Rectal smooth muscle tissue (tissue), 1 donor: Measurements from ENCODE around the gene STK24.

Source experiments
- H3K27ac ChIP-seq: one replicate; pipeline ENCODE4 v1.7.0; 2013; ENCODE audit warnings: low read depth, low read length, inconsistent platforms
- H3K27me3 ChIP-seq: one replicate; pipeline ENCODE4 v1.7.0; 2013; ENCODE audit warnings: low read length; ENCODE audit not compliant: control insufficient read depth, insufficient read depth
- H3K36me3 ChIP-seq: one replicate; pipeline ENCODE4 v1.7.0; 2013; ENCODE audit warnings: low read length; ENCODE audit not compliant: control insufficient read depth, insufficient read depth
- H3K4me1 ChIP-seq: one replicate; pipeline ENCODE4 v1.7.0; 2013; ENCODE audit warnings: low read length; ENCODE audit not compliant: control insufficient read depth, insufficient read depth
- H3K4me3 ChIP-seq: one replicate; pipeline ENCODE4 v1.7.0; 2013; ENCODE audit warnings: low read length
- H3K9ac ChIP-seq: one replicate; pipeline ENCODE4 v1.7.0; 2013; ENCODE audit warnings: low read length

STK24 gene

GRCh38 chr13:98533912-98534311 lies 43.0 kb downstream of the STK24 start:
- H3K4me3 ChIP-seq = no peak overlapping the region
- no peaks in the 10 kb centered on the region for H3K27me3 ChIP-seq
- H3K36me3 ChIP-seq = peaks cover 2% of the 10 kb centered on the region
- no peak overlapping the region for H3K27ac ChIP-seq
- peaks cover 5% of the 10 kb centered on the region for H3K4me1 ChIP-seq
- no peak overlapping the region for H3K9ac ChIP-seq

GRCh38 chr13:98532254-98532653 lies 44.7 kb downstream of the STK24 start:
- H3K27ac ChIP-seq = no peak overlapping the region
- no peak overlapping the region for H3K4me3 ChIP-seq
- H3K9ac ChIP-seq = no peak overlapping the region
- no peaks in the 10 kb centered on the region for H3K27me3 ChIP-seq
- peaks cover 6% of the 10 kb centered on the region for H3K4me1 ChIP-seq
- no peaks in the 10 kb centered on the region for H3K36me3 ChIP-seq

GRCh38 chr13:98530217-98530616 lies 46.7 kb downstream of the STK24 start:
- H3K27me3 ChIP-seq = no peaks in the 10 kb centered on the region
- H3K9ac ChIP-seq = no peak overlapping the region
- H3K36me3 ChIP-seq = no peaks in the 10 kb centered on the region
- H3K4me3 ChIP-seq = no peak overlapping the region
- H3K4me1 ChIP-seq = peaks cover 4% of the 10 kb centered on the region
- no peak overlapping the region for H3K27ac ChIP-seq

GRCh38 chr13:98529171-98529570 lies 47.7 kb downstream of the STK24 start:
- H3K4me1 ChIP-seq = peaks cover 8% of the 10 kb centered on the region

GRCh38 chr13:98528663-98529064 lies 48.2 kb downstream of the STK24 start:
- Histone ChIP-seq H3K27ac (no peak overlapping the region), H3K4me3 (no peak overlapping the region), H3K27me3 (no peaks in the 10 kb centered on the region), H3K4me1 (peaks cover 9% of the 10 kb centered on the region), H3K36me3 (no peaks in the 10 kb centered on the region), H3K9ac (no peak overlapping the region)

More at GRCh38 chr13:98529171-98529570, 47.7 kb downstream of the STK24 start:
- Histone ChIP-seq H3K4me3 (no peak overlapping the region), H3K36me3 (no peaks in the 10 kb centered on the region), H3K27ac (no peak overlapping the region), H3K9ac (no peak overlapping the region), H3K27me3 (no peaks in the 10 kb centered on the region)

GRCh38 chr13:98527526-98527925 lies 49.4 kb downstream of the STK24 start:
- Histone ChIP-seq H3K27me3 (no peaks in the 10 kb centered on the region), H3K4me3 (no peak overlapping the region), H3K27ac (no peak overlapping the region), H3K4me1 (peaks cover 9% of the 10 kb centered on the region), H3K36me3 (no peaks in the 10 kb centered on the region), H3K9ac (no peak overlapping the region)

GRCh38 chr13:98526182-98526512 lies 50.8 kb downstream of the STK24 start:
- Histone ChIP-seq H3K4me3 (no peak overlapping the region), H3K4me1 (peaks cover 17% of the 10 kb centered on the region), H3K9ac (no peak overlapping the region), H3K27me3 (no peaks in the 10 kb centered on the region), H3K27ac (no peak overlapping the region), H3K36me3 (no peaks in the 10 kb centered on the region)

- Histone ChIP-seq H3K4me1 (peaks cover 17% of the 10 kb centered on the region), H3K36me3 (no peaks in the 10 kb centered on the region), H3K4me3 (no peak overlapping the region), H3K27ac (no peak overlapping the region), H3K27me3 (no peaks in the 10 kb centered on the region), H3K9ac (no peak overlapping the region)
Observed at GRCh38 chr13:98525456-98526181, 51.3 kb downstream of the STK24 start.

GRCh38 chr13:98524793-98525192 lies 52.1 kb downstream of the STK24 start:
- H3K9ac ChIP-seq = no peak overlapping the region
- H3K4me1 ChIP-seq = peaks cover 17% of the 10 kb centered on the region
- H3K27me3 ChIP-seq = no peaks in the 10 kb centered on the region
- no peaks in the 10 kb centered on the region for H3K36me3 ChIP-seq
- no peak overlapping the region for H3K4me3 ChIP-seq
- no peak overlapping the region for H3K27ac ChIP-seq

- Histone ChIP-seq H3K27me3 (no peaks in the 10 kb centered on the region), H3K9ac (no peak overlapping the region), H3K4me3 (no peak overlapping the region), H3K36me3 (no peaks in the 10 kb centered on the region), H3K4me1 (peaks cover 17% of the 10 kb centered on the region), H3K27ac (no peak overlapping the region)
Observed at GRCh38 chr13:98524391-98524790, 52.5 kb downstream of the STK24 start.

- Histone ChIP-seq H3K27ac (no peak overlapping the region), H3K27me3 (no peaks in the 10 kb centered on the region), H3K9ac (no peak overlapping the region), H3K36me3 (peaks cover 3% of the 10 kb centered on the region), H3K4me1 (peaks cover 12% of the 10 kb centered on the region), H3K4me3 (no peak overlapping the region)
Observed at GRCh38 chr13:98523455-98524102, 53.3 kb downstream of the STK24 start.

GRCh38 chr13:98522371-98522770 lies 54.5 kb downstream of the STK24 start:
- Histone ChIP-seq H3K4me1 (peaks cover 12% of the 10 kb centered on the region), H3K4me3 (no peak overlapping the region), H3K27me3 (no peaks in the 10 kb centered on the region), H3K27ac (no peak overlapping the region), H3K9ac (no peak overlapping the region), H3K36me3 (peaks cover 3% of the 10 kb centered on the region)
